Peyer's patch (tissue), 4 donors: Measurements from ENCODE around the gene RABL6.

Source experiments
- CTCF ChIP-seq, 6 experiments: fragments of 450-650 bp in 4 of 6; fragments of 200-600 bp in 2 of 6; sonication (generic) in 1 of 6; IDR thresholded peaks; one replicate each; pipeline ENCODE4 v1.5.1; 2017 to 2019; ENCODE audit warnings: antibody characterized with exemption in 6 of 6, mild to moderate bottlenecking in 3 of 6, moderate library complexity in 1 of 6
- POLR2A ChIP-seq, 2 donors: fragments of 450-650 bp; IDR thresholded peaks; one replicate each; pipeline ENCODE4 v1.5.1; 2017; ENCODE audit warnings: antibody characterized with exemption in 2 of 2, mild to moderate bottlenecking in 2 of 2, moderate library complexity in 2 of 2

GRCh38 chr9:136762915-136763648 lies 44.7 kb upstream of the RABL6 start:
- no peak for TF ChIP-seq CTCF (IDR thresholded peaks at IDR 0.05)
- TF ChIP-seq POLR2A (IDR thresholded peaks at IDR 0.05), result no peak
